ENCODE data around the gene SLC4A11.

SLC4A11 gene

DNA sequence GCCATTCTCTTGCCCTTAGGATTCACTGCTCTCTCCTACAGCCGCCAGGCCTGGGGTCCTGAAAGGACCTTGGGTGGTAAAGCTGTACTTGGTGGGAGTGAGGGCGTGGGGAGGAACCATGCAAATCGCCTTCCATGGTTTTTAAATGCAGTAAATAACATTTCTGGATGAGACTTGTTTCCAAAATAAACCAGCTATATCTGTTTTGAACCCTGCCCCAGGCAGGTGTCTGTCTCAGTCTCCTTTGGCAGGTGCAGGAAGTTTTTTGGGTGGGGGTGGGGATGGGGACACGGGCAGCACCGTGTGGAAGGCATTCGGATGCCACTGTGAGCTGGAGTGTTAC is 15.4 kb downstream of the SLC4A11 start:
- Histone ChIP-seq H3K18ac (ENCODE audit: low read length) (no peak overlapping the region), H2AK5ac (ENCODE audit: low read depth, low read length) (no peak overlapping the region), H4K91ac (ENCODE audit: low read depth, low read length, poor library complexity) (no peak overlapping the region), H3K9me3 (replicated peaks in 1 of 2; ENCODE audit: control insufficient read depth in 2 of 2, insufficient read depth in 1 of 2, low read depth in 1 of 2, low read length in 2 of 2) (no peaks in the 10 kb centered on the region), H3K4ac (ENCODE audit: low read length) (no peak overlapping the region), H3K14ac (ENCODE audit: low read length) (no peak overlapping the region), H2BK15ac (ENCODE audit: low read length) (no peak overlapping the region), H3K36me3 (replicated peaks in 1 of 2; ENCODE audit: control insufficient read depth in 2 of 2, insufficient read depth in 2 of 2, low read length in 2 of 2) (peaks cover 14 to 57% of the 10 kb centered on the region in 2 donors), H2BK120ac (ENCODE audit: low read depth, low read length) (no peak overlapping the region), H3K23ac (ENCODE audit: low read depth, low read length, poor library complexity) (no peak overlapping the region), H3K4me2 (ENCODE audit: insufficient read depth, low read length, poor library complexity, severe bottlenecking) (no peak overlapping the region), H3K4me3 (ENCODE audit: low read length in 2 of 2) (no peak overlapping the region), H3K4me1 (ENCODE audit: control insufficient read depth in 2 of 2, insufficient read depth in 1 of 2, low read depth in 1 of 2, low read length in 2 of 2) (peaks cover 1 to 3% of the 10 kb centered on the region in 2 donors), H3K79me1 (ENCODE audit: low read depth, low read length) (no peaks in the 10 kb centered on the region), H3K9ac (ENCODE audit: low read depth, low read length, poor library complexity) (no peak overlapping the region), H4K8ac (ENCODE audit: low read depth, low read length) (no peak overlapping the region), H3K27me3 (ENCODE audit: control insufficient read depth in 3 of 3, insufficient read depth in 3 of 3, low read depth in 1 of 3, low read length in 3 of 3) (no peaks in the 10 kb centered on the region), H3K27ac (replicated peaks; ENCODE audit: low read length) (no peak overlapping the region), H2AFZ (ENCODE audit: low read length) (no peak overlapping the region), H2BK5ac (ENCODE audit: low read length) (no peak overlapping the region), H2BK12ac (ENCODE audit: low read length) (no peak overlapping the region)
- WGBS, 2 donors (ENCODE audit: extremely low coverage in 2 of 2, insufficient read length in 2 of 2, insufficient replicate concordance in 1 of 2): no CpG with 5 or more reads among the region's 6 CpGs
- no peak for DNase-seq (ENCODE audit: low spot score)

DNA sequence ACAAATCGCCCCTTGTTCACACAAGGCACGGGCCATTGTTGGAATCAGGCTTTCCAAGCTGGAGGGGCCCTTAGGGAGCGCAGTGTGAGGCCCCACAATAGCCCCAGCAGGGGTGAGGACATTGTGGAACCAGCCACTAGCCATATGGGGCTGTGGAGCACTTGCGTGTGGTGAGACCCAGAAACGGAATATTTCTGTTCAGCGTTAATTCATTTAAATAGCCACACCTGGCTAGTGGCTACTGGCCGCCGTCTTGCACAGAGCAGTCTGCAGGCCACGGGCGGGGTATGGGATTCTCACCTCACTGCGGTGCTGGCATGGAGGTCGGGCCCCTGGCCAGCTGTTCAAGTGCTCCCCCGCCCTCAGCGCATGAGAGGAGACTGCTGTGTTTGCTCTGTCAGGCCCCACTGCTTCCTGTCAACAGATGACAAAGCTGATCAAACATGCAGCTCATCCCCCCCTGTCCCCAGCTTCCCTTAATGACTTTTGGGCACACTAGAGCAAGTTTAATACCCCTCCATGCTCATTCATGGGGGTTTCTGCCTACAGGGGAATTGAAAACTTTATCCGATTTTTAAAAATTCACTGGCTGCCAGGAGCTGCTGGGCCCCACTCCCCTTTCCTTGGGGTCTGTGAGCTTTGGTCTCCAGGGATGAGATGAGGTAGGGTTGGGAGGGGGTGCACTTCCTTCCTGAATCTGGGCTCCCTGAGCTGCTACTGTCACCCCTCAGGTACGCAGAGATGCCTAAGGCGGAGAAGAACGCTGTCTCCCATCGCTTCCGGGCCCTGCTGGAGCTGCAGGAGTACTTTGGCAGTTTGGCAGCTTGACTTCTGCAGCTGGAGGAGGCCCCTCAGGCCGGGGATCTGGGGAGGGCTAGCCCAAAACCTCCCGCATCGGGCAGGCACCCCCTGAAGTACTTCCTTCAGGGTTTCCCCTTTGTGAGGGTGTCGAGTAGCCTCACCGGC is 16.1 kb downstream of the SLC4A11 start:
- Histone ChIP-seq H3K9ac (ENCODE audit: low read depth, low read length, poor library complexity) (no peak overlapping the region), H3K27me3 (ENCODE audit: control insufficient read depth in 3 of 3, insufficient read depth in 3 of 3, low read depth in 1 of 3, low read length in 3 of 3) (no peaks in the 10 kb centered on the region), H2AFZ (ENCODE audit: low read length) (no peak overlapping the region), H3K9me3 (replicated peaks in 1 of 2; ENCODE audit: control insufficient read depth in 2 of 2, insufficient read depth in 1 of 2, low read depth in 1 of 2, low read length in 2 of 2) (no peaks in the 10 kb centered on the region), H4K8ac (ENCODE audit: low read depth, low read length) (no peak overlapping the region), H3K4me1 (ENCODE audit: control insufficient read depth in 2 of 2, insufficient read depth in 1 of 2, low read depth in 1 of 2, low read length in 2 of 2) (peaks cover 2 to 3% of the 10 kb centered on the region in 2 donors), H2BK15ac (ENCODE audit: low read length) (no peak overlapping the region), H3K4me3 (ENCODE audit: low read length in 2 of 2) (peak overlapping the region in 1 of 2 donors; percentile 36), H2AK5ac (ENCODE audit: low read depth, low read length) (no peak overlapping the region), H3K4ac (ENCODE audit: low read length) (no peak overlapping the region), H3K4me2 (ENCODE audit: insufficient read depth, low read length, poor library complexity, severe bottlenecking) (no peak overlapping the region), H3K18ac (ENCODE audit: low read length) (no peak overlapping the region), H3K14ac (ENCODE audit: low read length) (no peak overlapping the region), H3K36me3 (replicated peaks in 1 of 2; ENCODE audit: control insufficient read depth in 2 of 2, insufficient read depth in 2 of 2, low read length in 2 of 2) (peaks cover 14 to 58% of the 10 kb centered on the region in 2 donors), H3K27ac (replicated peaks; ENCODE audit: low read length) (no peak overlapping the region), H2BK5ac (ENCODE audit: low read length) (no peak overlapping the region), H2BK12ac (ENCODE audit: low read length) (no peak overlapping the region), H3K23ac (ENCODE audit: low read depth, low read length, poor library complexity) (no peak overlapping the region), H3K79me1 (ENCODE audit: low read depth, low read length) (no peaks in the 10 kb centered on the region), H2BK120ac (ENCODE audit: low read depth, low read length) (no peak overlapping the region), H4K91ac (ENCODE audit: low read depth, low read length, poor library complexity) (no peak overlapping the region)
- no peak for DNase-seq (ENCODE audit: low spot score)
- no CpG with 5 or more reads among the region's 25 CpGs for WGBS, 2 donors (ENCODE audit: extremely low coverage in 2 of 2, insufficient read length in 2 of 2, insufficient replicate concordance in 1 of 2)

DNA sequence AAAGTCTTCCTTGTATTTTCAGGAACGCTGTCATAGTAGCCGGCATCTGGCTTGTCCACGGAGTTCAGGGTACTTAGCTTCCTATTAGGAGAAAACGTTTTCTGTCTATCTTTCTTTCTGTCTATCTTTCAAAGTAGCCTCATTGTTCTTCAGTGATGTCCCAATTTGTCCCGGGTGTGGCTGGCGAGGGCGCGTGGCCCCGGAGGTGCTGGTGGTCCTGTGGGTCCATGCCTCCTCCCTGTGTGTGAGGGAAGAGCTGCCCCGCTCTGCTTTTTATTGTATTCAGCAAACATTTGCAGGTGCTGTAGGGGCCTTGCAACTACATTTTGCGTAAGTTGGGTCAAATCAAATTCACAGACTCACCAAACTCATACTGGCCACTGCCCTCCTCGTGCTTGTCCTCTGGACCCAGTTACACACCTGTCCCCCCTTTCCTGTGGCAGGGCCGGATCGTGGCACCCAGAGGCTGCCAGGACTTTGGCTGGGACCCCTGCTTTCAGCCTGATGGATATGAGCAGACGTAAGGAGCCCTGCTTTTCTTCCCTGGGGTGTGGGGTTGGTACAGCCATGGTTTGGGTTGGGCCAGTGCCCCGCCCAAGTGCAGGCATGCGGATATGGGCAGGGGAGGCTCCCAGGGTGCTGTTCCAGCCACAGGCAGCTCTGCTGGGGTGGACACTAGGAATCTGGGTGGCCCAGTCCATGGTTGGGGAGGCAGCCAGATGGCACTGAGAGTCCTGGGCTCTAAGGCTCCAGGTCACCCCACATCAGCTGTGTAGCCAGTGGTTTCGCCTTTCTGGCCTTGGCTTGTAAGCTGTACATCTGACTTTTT is 17.4 kb downstream of the SLC4A11 start:
- peak overlapping the region; percentile 30 for H4K8ac ChIP-seq (ENCODE audit: low read depth, low read length)
- H3K4ac ChIP-seq (ENCODE audit: low read length): no peak overlapping the region
- H2BK12ac ChIP-seq (ENCODE audit: low read length): no peak overlapping the region
- H3K18ac ChIP-seq (ENCODE audit: low read length): no peak overlapping the region
- no peak overlapping the region for H3K27ac ChIP-seq (replicated peaks; ENCODE audit: low read length)
- no peak overlapping the region for H3K14ac ChIP-seq (ENCODE audit: low read length)
- peaks cover 2 to 3% of the 10 kb centered on the region in 2 donors for H3K4me1 ChIP-seq (ENCODE audit: control insufficient read depth in 2 of 2, insufficient read depth in 1 of 2, low read depth in 1 of 2, low read length in 2 of 2)
- no peaks in the 10 kb centered on the region for H3K79me1 ChIP-seq (ENCODE audit: low read depth, low read length)
- no peak overlapping the region for H2BK120ac ChIP-seq (ENCODE audit: low read depth, low read length)
- H2BK5ac ChIP-seq (ENCODE audit: low read length): no peak overlapping the region
- H3K36me3 ChIP-seq (replicated peaks in 1 of 2; ENCODE audit: control insufficient read depth in 2 of 2, insufficient read depth in 2 of 2, low read length in 2 of 2): peaks cover 11 to 66% of the 10 kb centered on the region in 2 donors
- WGBS, 2 donors (ENCODE audit: extremely low coverage in 2 of 2, insufficient read length in 2 of 2, insufficient replicate concordance in 1 of 2): no CpG with 5 or more reads among the region's 18 CpGs
- H3K4me3 ChIP-seq (ENCODE audit: low read length in 2 of 2): no peak overlapping the region
- H3K9me3 ChIP-seq (replicated peaks in 1 of 2; ENCODE audit: control insufficient read depth in 2 of 2, insufficient read depth in 1 of 2, low read depth in 1 of 2, low read length in 2 of 2): no peaks in the 10 kb centered on the region
- no peak overlapping the region for H3K23ac ChIP-seq (ENCODE audit: low read depth, low read length, poor library complexity)
- H3K9ac ChIP-seq (ENCODE audit: low read depth, low read length, poor library complexity): no peak overlapping the region
- no peaks in the 10 kb centered on the region for H3K27me3 ChIP-seq (ENCODE audit: control insufficient read depth in 3 of 3, insufficient read depth in 3 of 3, low read depth in 1 of 3, low read length in 3 of 3)
- H2AK5ac ChIP-seq (ENCODE audit: low read depth, low read length): no peak overlapping the region
- no peak overlapping the region for H2AFZ ChIP-seq (ENCODE audit: low read length)
- DNase-seq (ENCODE audit: low spot score): no peak
- no peak overlapping the region for H4K91ac ChIP-seq (ENCODE audit: low read depth, low read length, poor library complexity)
- H3K4me2 ChIP-seq (ENCODE audit: insufficient read depth, low read length, poor library complexity, severe bottlenecking): no peak overlapping the region
- H2BK15ac ChIP-seq (ENCODE audit: low read length): no peak overlapping the region

All from neuronal stem cell (in vitro differentiated cells).